ENCODE data around the gene CLEC10A. TPM values are rescaled to one million over a fixed set of nuclear protein-coding genes. Genes with fewer than 3 reads are reported as not detected.
"Not testable (repeated sequence)": the region's sequence is repeated elsewhere in the genome, so short reads cannot be mapped to it uniquely, and the experiment has no call there.

Gene CLEC10A
- total RNA-seq, 1 donor = not detected

DNA sequence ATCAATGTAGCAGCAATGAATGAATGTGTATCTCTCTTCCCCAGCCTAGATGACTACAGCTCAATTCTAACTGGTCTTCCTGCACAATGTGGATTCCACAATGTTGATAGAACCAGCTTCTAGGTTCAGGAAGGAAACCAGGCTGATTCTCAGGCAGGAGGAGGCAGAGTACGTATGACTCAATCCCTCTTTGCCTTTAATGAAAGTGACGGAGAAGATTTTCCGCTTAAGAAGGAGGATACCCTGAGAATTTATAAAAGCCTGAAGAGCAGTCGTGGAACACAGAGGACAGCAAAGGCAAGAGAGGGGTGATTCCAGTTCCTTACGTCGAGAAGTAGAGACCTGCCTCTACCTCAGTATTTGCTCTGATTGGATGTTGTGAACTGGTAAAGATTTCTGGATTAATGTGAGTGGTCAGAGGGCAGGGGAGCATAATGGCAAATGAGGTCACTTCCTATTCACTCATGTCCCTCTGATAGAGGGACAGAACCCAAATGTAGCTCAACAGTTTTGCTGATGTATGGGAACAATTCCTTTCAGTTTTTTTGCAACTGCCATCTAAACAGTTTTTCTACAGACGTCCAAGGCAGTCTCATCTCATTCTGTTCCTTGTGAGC is 21.1 kb downstream of the CLEC10A start:
- no peak for TF ChIP-seq CTCF (IDR thresholded peaks at IDR 0.05; ENCODE audit: insufficient read depth, low read depth, low read length)
- DNase-seq (ENCODE audit: low read depth) = no peak
- H3K4me3 ChIP-seq (ENCODE audit: low read depth, low read length) = no peak overlapping the region

GRCh38 chr17:7056386-7056785 is 23.7 kb downstream of the CLEC10A start:
- DNase-seq (ENCODE audit: low read depth) = peak; percentile 52
- no peak for TF ChIP-seq CTCF (IDR thresholded peaks at IDR 0.05; ENCODE audit: insufficient read depth, low read depth, low read length)
- no peak overlapping the region for H3K4me3 ChIP-seq (ENCODE audit: low read depth, low read length)

GRCh38 chr17:7050583-7050982 is 29.5 kb downstream of the CLEC10A start:
- not testable (repeated sequence) for DNase-seq (ENCODE audit: low read depth)

GRCh38 chr17:7048968-7049367 is 31.1 kb downstream of the CLEC10A start:
- H3K4me3 ChIP-seq (ENCODE audit: low read depth, low read length) = no peak overlapping the region
- DNase-seq (ENCODE audit: low read depth) = no peak
- no peak for TF ChIP-seq CTCF (IDR thresholded peaks at IDR 0.05; ENCODE audit: insufficient read depth, low read depth, low read length)

More at GRCh38 chr17:7050583-7050982, 29.5 kb downstream of the CLEC10A start:
- H3K4me3 ChIP-seq (ENCODE audit: low read depth, low read length) = not testable (repeated sequence)

DNA sequence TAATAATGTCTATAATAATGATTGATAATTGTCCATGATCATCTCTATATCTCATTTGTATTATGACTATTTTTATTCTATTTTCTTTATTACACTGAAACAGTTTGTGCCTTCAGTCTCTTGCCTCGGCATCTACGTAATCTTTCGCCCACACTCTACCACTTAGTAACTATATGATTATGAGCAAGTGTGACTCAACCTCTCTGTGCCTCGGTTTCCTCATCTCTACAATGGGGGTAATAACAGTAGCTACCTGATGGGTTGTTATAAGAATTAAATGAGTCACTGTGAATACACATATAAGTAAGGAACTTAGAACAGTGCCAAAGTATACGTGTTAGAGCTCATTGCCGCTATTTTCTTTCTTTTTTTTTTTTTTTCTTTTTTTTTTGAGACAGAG is 32.5 kb downstream of the CLEC10A start:
- no peak overlapping the region for H3K4me3 ChIP-seq (ENCODE audit: low read depth, low read length)
- TF ChIP-seq CTCF (IDR thresholded peaks at IDR 0.05; ENCODE audit: insufficient read depth, low read depth, low read length) = no peak
- DNase-seq (ENCODE audit: low read depth) = no peak

- DNase-seq (ENCODE audit: low read depth) = not testable (repeated sequence)
Measured at GRCh38 chr17:7046725-7047397, 33.2 kb downstream of the CLEC10A start.

DNA sequence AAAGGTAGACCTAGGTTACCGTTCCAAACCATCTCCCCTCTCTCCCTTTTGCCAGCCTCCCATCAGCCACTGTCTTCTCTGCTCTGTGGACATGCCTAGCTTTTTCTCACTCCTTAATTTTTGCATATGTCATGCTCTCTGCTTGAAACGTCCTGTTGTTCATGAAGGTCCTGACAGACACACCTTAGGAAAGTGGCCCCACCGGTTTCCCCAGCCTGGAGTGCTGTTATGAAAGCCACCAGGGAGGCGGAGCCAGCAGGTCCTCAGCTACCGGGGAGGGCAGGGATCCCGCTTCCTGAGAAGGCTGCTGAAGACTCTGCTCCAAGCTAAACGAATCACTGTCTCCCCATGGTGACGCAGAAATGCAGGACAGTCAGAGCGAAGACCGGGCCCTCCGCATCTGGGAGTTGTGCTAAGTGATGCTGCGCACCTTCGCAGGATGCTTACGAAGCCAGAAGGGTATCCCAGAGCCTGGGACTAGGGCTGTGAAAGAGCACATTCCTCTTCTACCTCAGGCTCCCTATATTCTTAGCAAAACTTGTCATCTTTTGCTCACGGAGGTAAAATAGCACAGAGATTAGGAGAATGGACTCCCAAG is 33.8 kb downstream of the CLEC10A start:
- no peak for TF ChIP-seq CTCF (IDR thresholded peaks at IDR 0.05; ENCODE audit: insufficient read depth, low read depth, low read length)
- H3K4me3 ChIP-seq (ENCODE audit: low read depth, low read length) = no peak overlapping the region
- no peak for DNase-seq (ENCODE audit: low read depth)

More at GRCh38 chr17:7046725-7047397, 33.2 kb downstream of the CLEC10A start:
- H3K4me3 ChIP-seq (ENCODE audit: low read depth, low read length) = peak overlapping the region; percentile 27

Data from fibroblast of villous mesenchyme (primary cell).